GM12891 (cell line): ENCODE data around the gene ATG4A.

ENCODE experiments used
- PAX5 ChIP-seq: IDR thresholded peaks from 2 replicates; pipeline ENCODE4 v1.6.1; 2011; ENCODE audit warnings: low read length, moderate library complexity, mild to moderate bottlenecking; ENCODE audit not compliant: insufficient read depth, severe bottlenecking
- POLR2A ChIP-seq: IDR thresholded peaks from 2 replicates; pipeline ENCODE4 v1.6.1; 2011; ENCODE audit warnings: low read depth, low read length, control low read depth
- POLR2AphosphoS5 ChIP-seq: IDR thresholded peaks from 2 replicates; pipeline ENCODE4 v1.6.1; 2011; ENCODE audit warnings: low read depth, low read length, control low read depth
- POU2F2 ChIP-seq: IDR thresholded peaks from 2 replicates; pipeline ENCODE4 v1.6.1; 2011; ENCODE audit warnings: low read depth, mild to moderate bottlenecking, control low read depth, low read length, moderate library complexity

- TF ChIP-seq POLR2A (no peak), PAX5 (no peak), POLR2AphosphoS5 (no peak), POU2F2 (no peak)
Observed at GRCh38 chrX:108090491-108091263, 901 bp upstream of the ATG4A start.
